Astrocyte (in vitro differentiated cells and primary cell): ENCODE measurements around the gene SLC22A9. TPM values are rescaled to one million over a fixed set of nuclear protein-coding genes. Genes with fewer than 3 reads are reported as not detected.

Source experiments
- DNase-seq: peaks from one replicate; pipeline ENCODE4 v3.0.0-alpha.2; 2010; ENCODE audit warnings: low read depth
- FAIRE-seq: peaks from 2 replicates; lab custom pipeline; 2011; peaks lifted over from hg19 to GRCh38; lab: Jason Lieb, UNC
- H2AFZ ChIP-seq: 2 replicates; pipeline ENCODE4 v1.6.0; 2012; ENCODE audit warnings: low read depth, low read length, inconsistent platforms
- H3K27ac ChIP-seq: 2 replicates; pipeline ENCODE4 v1.5.1; 2011; ENCODE audit warnings: low read depth, low read length, inconsistent platforms
- H3K27me3 ChIP-seq: 2 replicates; pipeline ENCODE4 v1.6.0; 2011; ENCODE audit warnings: low read length, inconsistent platforms; ENCODE audit not compliant: insufficient read depth
- H3K36me3 ChIP-seq: 2 replicates; pipeline ENCODE4 v1.5.1; 2011; ENCODE audit warnings: low read length, inconsistent platforms; ENCODE audit not compliant: insufficient read depth
- H3K4me1 ChIP-seq: 2 replicates; pipeline ENCODE4 v1.5.1; 2011; ENCODE audit warnings: low read length, inconsistent platforms; ENCODE audit not compliant: insufficient read depth
- H3K4me2 ChIP-seq: 2 replicates; pipeline ENCODE4 v1.6.0; 2012; ENCODE audit warnings: low read length, inconsistent platforms
- H3K4me3 ChIP-seq: 2 replicates; pipeline ENCODE4 v1.5.1; 2011; ENCODE audit warnings: low read depth, mild to moderate bottlenecking, low read length, inconsistent platforms; ENCODE audit not compliant: insufficient read depth
- H3K79me2 ChIP-seq: 2 replicates; pipeline ENCODE4 v1.6.0; 2012; ENCODE audit warnings: mild to moderate bottlenecking, low read length, inconsistent platforms; ENCODE audit not compliant: insufficient read depth
- H3K9ac ChIP-seq: 2 replicates; pipeline ENCODE4 v1.6.0; 2012; ENCODE audit warnings: mild to moderate bottlenecking, low read length, inconsistent platforms
- H3K9me3 ChIP-seq: 2 replicates; pipeline ENCODE4 v1.5.1; 2012; ENCODE audit warnings: low read depth, mild to moderate bottlenecking, low read length, inconsistent platforms; ENCODE audit not compliant: insufficient read depth
- H4K20me1 ChIP-seq: 2 replicates; pipeline ENCODE4 v1.6.0; 2012; ENCODE audit warnings: low read length, inconsistent platforms; ENCODE audit not compliant: insufficient read depth
- H3K27ac Mint-ChIP-seq: one replicate; pipeline ENCODE4 v1.8.0; 2021; ENCODE audit warnings: mild to moderate bottlenecking, mixed read lengths; ENCODE audit not compliant: unreplicated experiment
- H3K27me3 Mint-ChIP-seq: one replicate; pipeline ENCODE4 v1.8.0; 2021; ENCODE audit warnings: low read depth, mixed read lengths; ENCODE audit not compliant: unreplicated experiment
- H3K36me3 Mint-ChIP-seq: one replicate; pipeline ENCODE4 v1.8.0; 2021; ENCODE audit warnings: low read depth, mixed read lengths; ENCODE audit not compliant: unreplicated experiment
- H3K4me1 Mint-ChIP-seq: one replicate; pipeline ENCODE4 v1.8.0; 2021; ENCODE audit warnings: low read depth, mixed read lengths; ENCODE audit not compliant: unreplicated experiment
- H3K4me3 Mint-ChIP-seq: one replicate; pipeline ENCODE4 v1.8.0; 2021; ENCODE audit warnings: mild to moderate bottlenecking, moderate library complexity, mixed read lengths; ENCODE audit not compliant: unreplicated experiment
- H3K9me3 Mint-ChIP-seq: one replicate; pipeline ENCODE4 v1.8.0; 2021; ENCODE audit warnings: mild to moderate bottlenecking, mixed read lengths; ENCODE audit not compliant: unreplicated experiment
- EZH2 ChIP-seq: IDR thresholded peaks from 2 replicates; pipeline ENCODE4 v1.6.1; 2012; ENCODE audit warnings: mild to moderate bottlenecking, low read length, inconsistent platforms; ENCODE audit not compliant: insufficient read depth
- total RNA-seq: library from RNA; stranded (reverse); gene quantifications from 2 replicates; pipeline ENCODE4 v1.2.1, GENCODE V29; 2021
- TF ChIP-seq, protein P1 (sequence below): IDR thresholded peaks from 2 replicates; pipeline ENCODE4 v1.5.1; 2011; ENCODE audit warnings: low read depth, mild to moderate bottlenecking, inconsistent platforms, low read length, moderate library complexity; ENCODE audit not compliant: insufficient read depth

The SLC22A9 gene
- total RNA-seq, 1 donor from 2014 or later: not detected

GRCh38 chr11:63406458-63406857 is 36.9 kb downstream of the SLC22A9 start:
- no peaks in the 10 kb centered on the region for H4K20me1 ChIP-seq
- no peak overlapping the region for H3K4me2 ChIP-seq
- Mint-ChIP-seq H3K36me3 (no peaks in the 10 kb centered on the region), H3K27ac (no peak overlapping the region), H3K4me3 (no peak overlapping the region), H3K9me3 (no peaks in the 10 kb centered on the region), H3K4me1 (peaks cover 2% of the 10 kb centered on the region), H3K27me3 (peaks cover 2% of the 10 kb centered on the region)
- DNase-seq: no peak
- TF ChIP-seq, protein P1, sequence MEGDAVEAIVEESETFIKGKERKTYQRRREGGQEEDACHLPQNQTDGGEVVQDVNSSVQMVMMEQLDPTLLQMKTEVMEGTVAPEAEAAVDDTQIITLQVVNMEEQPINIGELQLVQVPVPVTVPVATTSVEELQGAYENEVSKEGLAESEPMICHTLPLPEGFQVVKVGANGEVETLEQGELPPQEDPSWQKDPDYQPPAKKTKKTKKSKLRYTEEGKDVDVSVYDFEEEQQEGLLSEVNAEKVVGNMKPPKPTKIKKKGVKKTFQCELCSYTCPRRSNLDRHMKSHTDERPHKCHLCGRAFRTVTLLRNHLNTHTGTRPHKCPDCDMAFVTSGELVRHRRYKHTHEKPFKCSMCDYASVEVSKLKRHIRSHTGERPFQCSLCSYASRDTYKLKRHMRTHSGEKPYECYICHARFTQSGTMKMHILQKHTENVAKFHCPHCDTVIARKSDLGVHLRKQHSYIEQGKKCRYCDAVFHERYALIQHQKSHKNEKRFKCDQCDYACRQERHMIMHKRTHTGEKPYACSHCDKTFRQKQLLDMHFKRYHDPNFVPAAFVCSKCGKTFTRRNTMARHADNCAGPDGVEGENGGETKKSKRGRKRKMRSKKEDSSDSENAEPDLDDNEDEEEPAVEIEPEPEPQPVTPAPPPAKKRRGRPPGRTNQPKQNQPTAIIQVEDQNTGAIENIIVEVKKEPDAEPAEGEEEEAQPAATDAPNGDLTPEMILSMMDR: no peak
- no peak for TF ChIP-seq EZH2
- no peaks in the 10 kb centered on the region for H3K27me3 ChIP-seq
- H3K9ac ChIP-seq: no peak overlapping the region
- no peak for FAIRE-seq
- H3K4me3 ChIP-seq: no peak overlapping the region
- H3K9me3 ChIP-seq: no peaks in the 10 kb centered on the region
- H3K79me2 ChIP-seq: no peaks in the 10 kb centered on the region
- no peak overlapping the region for H2AFZ ChIP-seq
- H3K27ac ChIP-seq: no peak overlapping the region
- no peaks in the 10 kb centered on the region for H3K36me3 ChIP-seq
- H3K4me1 ChIP-seq: no peaks in the 10 kb centered on the region

- no peak for FAIRE-seq
Observed at GRCh38 chr11:63417174-63417852, 47.7 kb downstream of the SLC22A9 start.

More at GRCh38 chr11:63417174-63417852, 47.7 kb downstream of the SLC22A9 start:
- Histone ChIP-seq H4K20me1 (no peaks in the 10 kb centered on the region), H3K9ac (no peak overlapping the region), H3K4me1 (no peaks in the 10 kb centered on the region), H3K27me3 (no peaks in the 10 kb centered on the region), H3K4me3 (no peak overlapping the region), H3K4me2 (no peak overlapping the region), H3K36me3 (no peaks in the 10 kb centered on the region), H3K27ac (no peak overlapping the region), H2AFZ (no peak overlapping the region), H3K79me2 (no peaks in the 10 kb centered on the region), H3K9me3 (no peaks in the 10 kb centered on the region)
- H3K27me3 Mint-ChIP-seq: no peaks in the 10 kb centered on the region
- H3K36me3 Mint-ChIP-seq: peaks cover 2% of the 10 kb centered on the region
- no peak for TF ChIP-seq EZH2
- TF ChIP-seq, protein P1: no peak
- no peaks in the 10 kb centered on the region for H3K4me1 Mint-ChIP-seq
- no peak for DNase-seq
- H3K27ac Mint-ChIP-seq: no peak overlapping the region
- no peak overlapping the region for H3K4me3 Mint-ChIP-seq
- peaks cover 3% of the 10 kb centered on the region for H3K9me3 Mint-ChIP-seq
